OCI-LY1 (cell line): Measurements from ENCODE around the gene LBHD2.

Experiments
- H2AFZ ChIP-seq: fragments of 200-600 bp; sonication (generic), shearing (Covaris generic); 2 replicates; pipeline ENCODE4 v1.6.0; 2014; ENCODE audit warnings: antibody characterized with exemption, mild to moderate bottlenecking, low read length
- H3F3A ChIP-seq: fragments of 200-600 bp; sonication (generic), shearing (Covaris generic); 2 replicates; pipeline ENCODE4 v1.6.0; 2014; ENCODE audit warnings: mild to moderate bottlenecking, antibody characterized with exemption, low read length, moderate library complexity; ENCODE audit not compliant: insufficient read depth
- H3K27ac ChIP-seq: fragments of 200-600 bp; sonication (generic); 2 replicates; pipeline ENCODE4 v1.5.1; 2014; ENCODE audit warnings: low read length, mixed run types, mild to moderate bottlenecking, low read depth; ENCODE audit not compliant: poor library complexity, severe bottlenecking
- H3K27me3 ChIP-seq: fragments of 200-600 bp; sonication (generic); 2 replicates; pipeline ENCODE4 v1.6.0; 2014; ENCODE audit warnings: antibody characterized with exemption, mild to moderate bottlenecking, low read length, moderate library complexity; ENCODE audit not compliant: insufficient read depth
- H3K36me3 ChIP-seq: fragments of 200-600 bp; sonication (generic); 2 replicates; pipeline ENCODE4 v1.6.1; 2014; ENCODE audit warnings: mild to moderate bottlenecking, antibody characterized with exemption, low read length, moderate library complexity, mixed read lengths; ENCODE audit not compliant: insufficient read depth
- H3K4me1 ChIP-seq: fragments of 200-600 bp; sonication (generic); 2 replicates; pipeline ENCODE4 v1.5.1; 2014; ENCODE audit warnings: mild to moderate bottlenecking, low read length, moderate library complexity; ENCODE audit not compliant: insufficient read depth, severe bottlenecking
- H3K4me2 ChIP-seq: fragments of 200-600 bp; sonication (generic), shearing (Covaris generic); 2 replicates; pipeline ENCODE4 v1.6.1; 2014; ENCODE audit warnings: low read length
- H3K4me3 ChIP-seq: fragments of 200-600 bp; sonication (generic); 2 replicates; pipeline ENCODE4 v1.5.1; 2014; ENCODE audit warnings: low read length, low read depth, mild to moderate bottlenecking, mixed read lengths; ENCODE audit not compliant: poor library complexity, severe bottlenecking
- H3K79me2 ChIP-seq: fragments of 200-600 bp; shearing (Covaris generic); 2 replicates; pipeline ENCODE4 v1.6.1; 2016; ENCODE audit warnings: mixed run types, low read length, mixed read lengths; ENCODE audit not compliant: insufficient read depth
- H3K9ac ChIP-seq: fragments of 200-600 bp; sonication (generic), shearing (Covaris generic); 2 replicates; pipeline ENCODE4 v1.6.1; 2014; ENCODE audit warnings: mild to moderate bottlenecking, low read length, mixed read lengths
- H3K9me2 ChIP-seq: fragments of 200-600 bp; sonication (generic), shearing (Covaris generic); 2 replicates; pipeline ENCODE4 v1.6.1; 2014; ENCODE audit warnings: low read depth, mild to moderate bottlenecking, low read length, mixed read lengths
- H3K9me3 ChIP-seq: fragments of 200-600 bp; shearing (Covaris generic); 2 replicates; pipeline ENCODE4 v1.6.1; 2014; ENCODE audit warnings: low read length, mixed read lengths
- H4K20me1 ChIP-seq: fragments of 200-600 bp; sonication (generic), shearing (Covaris generic); 2 replicates; pipeline ENCODE4 v1.6.0; 2016; ENCODE audit warnings: mild to moderate bottlenecking, low read length; ENCODE audit not compliant: insufficient read depth
- CTCF ChIP-seq: fragments of 200-600 bp; sonication (generic), shearing (Covaris generic); IDR thresholded peaks from 2 replicates; pipeline ENCODE4 v1.5.1; 2017; ENCODE audit warnings: mild to moderate bottlenecking, antibody characterized with exemption, low read length, moderate library complexity, mixed read lengths
- EZH2 ChIP-seq: fragments of 200-600 bp; sonication (generic), shearing (Covaris generic); IDR thresholded peaks from 2 replicates; pipeline ENCODE4 v1.8.0; 2017; ENCODE audit warnings: borderline replicate concordance, mixed run types, mild to moderate bottlenecking, antibody characterized with exemption, low read length, moderate library complexity, mixed read lengths

LBHD2 gene

DNA sequence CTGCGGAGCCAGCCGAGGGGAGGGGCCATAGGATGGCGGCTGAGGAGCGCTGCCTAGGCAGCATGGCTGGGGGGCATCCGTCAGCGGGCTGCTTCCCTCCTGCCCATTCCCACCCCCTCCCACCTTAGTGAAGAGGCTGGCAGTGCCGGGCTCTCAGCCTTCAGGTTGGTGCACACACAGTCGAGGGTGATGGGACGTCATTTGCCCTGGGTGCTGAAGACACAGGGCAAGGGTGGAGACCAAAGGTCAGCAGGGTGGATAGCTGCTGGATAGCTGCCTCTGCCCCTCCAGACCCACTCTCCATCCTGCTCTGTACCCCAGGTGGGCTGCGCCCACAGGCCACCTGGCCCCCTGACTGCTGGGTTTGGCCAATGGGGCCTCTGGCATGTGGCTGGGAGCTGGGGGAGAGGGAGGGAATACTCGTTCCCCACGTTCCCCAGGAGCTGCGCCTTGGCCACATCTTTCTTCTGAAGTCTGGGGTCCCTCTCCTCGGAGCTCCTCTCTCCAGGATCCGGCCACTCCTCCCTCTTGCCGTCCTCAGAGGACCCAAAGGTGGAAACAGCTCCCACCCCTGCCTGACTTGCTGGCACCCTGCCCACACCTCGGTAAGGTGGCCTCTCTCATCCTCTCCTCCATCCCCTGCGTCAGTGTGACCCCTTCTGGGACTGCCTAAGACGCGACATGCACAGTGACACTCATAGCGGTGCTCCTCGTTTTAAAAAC is 15.5 kb upstream of the LBHD2 start:
- no peak overlapping the region for H3K4me3 ChIP-seq
- H3F3A ChIP-seq = no peaks in the 10 kb centered on the region
- H3K9me2 ChIP-seq = no peaks in the 10 kb centered on the region
- H3K4me2 ChIP-seq = no peak overlapping the region
- H3K79me2 ChIP-seq = no peaks in the 10 kb centered on the region
- no peaks in the 10 kb centered on the region for H3K36me3 ChIP-seq
- H3K9me3 ChIP-seq = no peaks in the 10 kb centered on the region
- peaks cover 3% of the 10 kb centered on the region; the same call in 1 of the 2 replicates for H3K27me3 ChIP-seq
- H3K4me1 ChIP-seq = no peaks in the 10 kb centered on the region
- no peak for TF ChIP-seq EZH2
- no peak for TF ChIP-seq CTCF
- H3K27ac ChIP-seq = no peak overlapping the region
- H2AFZ ChIP-seq = no peak overlapping the region
- no peak overlapping the region for H3K9ac ChIP-seq
- no peaks in the 10 kb centered on the region for H4K20me1 ChIP-seq

DNA sequence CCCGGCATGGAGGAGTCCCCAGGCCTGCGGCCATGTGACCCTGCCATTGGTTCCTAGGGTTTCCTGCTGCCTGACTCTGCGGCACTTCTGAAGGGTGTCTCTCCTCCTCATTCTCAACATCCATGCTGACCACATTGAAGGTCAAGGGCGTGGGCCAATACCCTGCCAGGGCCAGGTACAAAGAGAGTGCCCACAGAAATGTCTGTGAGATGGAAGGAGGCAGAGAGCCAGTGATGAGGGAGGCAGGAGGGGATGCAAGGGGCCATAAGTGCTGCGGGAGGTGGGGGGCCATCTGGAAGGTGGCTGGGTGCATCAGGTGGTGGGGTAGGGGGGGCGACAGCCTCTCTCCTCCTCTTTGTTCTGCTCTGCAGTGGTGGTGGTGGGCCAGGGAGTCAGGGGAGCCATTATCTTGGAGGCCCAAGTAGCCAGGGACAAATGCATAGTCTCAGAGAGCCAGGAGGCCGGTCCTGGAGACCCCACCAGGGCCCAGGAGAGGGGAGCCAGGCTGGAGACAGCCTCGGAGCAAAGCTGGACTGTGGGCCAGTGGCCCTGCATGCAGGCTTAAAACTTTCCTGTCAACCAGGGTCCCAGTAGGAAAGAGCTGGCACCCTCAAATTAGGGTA is 13.6 kb upstream of the LBHD2 start:
- TF ChIP-seq EZH2 = no peak
- no peak for TF ChIP-seq CTCF
- Histone ChIP-seq H3K27ac (no peak overlapping the region), H3K79me2 (no peaks in the 10 kb centered on the region), H3K9ac (no peak overlapping the region), H3K4me3 (no peak overlapping the region), H3K27me3 (peaks cover 3% of the 10 kb centered on the region; the same call in 1 of the 2 replicates), H3K9me2 (no peaks in the 10 kb centered on the region), H3K4me2 (no peak overlapping the region), H3K4me1 (peaks cover 16% of the 10 kb centered on the region), H4K20me1 (no peaks in the 10 kb centered on the region), H3F3A (no peaks in the 10 kb centered on the region), H3K36me3 (no peaks in the 10 kb centered on the region), H3K9me3 (no peaks in the 10 kb centered on the region), H2AFZ (no peak overlapping the region)

DNA sequence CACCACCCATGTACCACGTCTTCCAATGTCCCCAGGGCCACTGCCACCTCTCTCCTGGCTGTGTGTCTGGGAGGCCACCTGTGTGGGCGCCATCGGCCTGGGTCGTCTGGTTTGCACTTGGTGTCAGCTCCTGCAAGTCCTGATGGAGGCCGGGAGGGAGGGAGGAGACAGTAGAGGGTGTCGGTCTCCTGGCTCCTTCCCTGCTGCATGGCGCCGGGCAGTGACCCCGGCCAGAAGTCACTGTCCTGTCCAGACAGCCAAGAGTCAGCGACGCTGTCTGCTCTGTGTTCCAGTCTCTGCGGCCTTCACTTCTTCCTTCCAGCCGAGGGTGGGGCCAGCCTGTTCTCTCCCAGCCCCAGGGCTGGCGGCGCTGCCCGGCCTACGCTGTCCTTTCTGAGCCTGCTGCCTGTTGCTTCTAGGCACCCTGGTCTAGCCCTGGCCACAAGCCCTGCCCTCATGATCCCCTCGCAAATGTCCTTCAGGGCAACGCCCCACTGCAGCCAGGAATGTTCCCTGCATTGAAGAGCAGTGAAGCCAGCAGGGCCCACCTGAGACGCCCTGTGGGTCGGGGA is 13.0 kb upstream of the LBHD2 start:
- TF ChIP-seq EZH2 (no peak), CTCF (no peak)
- Histone ChIP-seq H3K36me3 (no peaks in the 10 kb centered on the region), H3K4me2 (no peak overlapping the region), H3K27ac (no peak overlapping the region), H4K20me1 (no peaks in the 10 kb centered on the region), H3F3A (no peaks in the 10 kb centered on the region), H3K9ac (no peak overlapping the region), H3K9me2 (no peaks in the 10 kb centered on the region), H3K4me1 (peaks cover 16% of the 10 kb centered on the region), H3K27me3 (peaks cover 3% of the 10 kb centered on the region; the same call in 1 of the 2 replicates), H2AFZ (no peak overlapping the region), H3K79me2 (no peaks in the 10 kb centered on the region), H3K9me3 (no peaks in the 10 kb centered on the region), H3K4me3 (no peak overlapping the region)
